ENCODE data around the gene C1QTNF12. TPM values are rescaled to one million over a fixed set of nuclear protein-coding genes. Genes with fewer than 3 reads are reported as not detected.
A peak's percentile ranks its signal among the peaks of the same experiment; 100 is the strongest.

Gene C1QTNF12
- total RNA-seq, 2 experiments from 2014 or later = 2.2 to 4.4 TPM

GRCh38 chr1:1229770-1230169, 16.8 kb downstream of the C1QTNF12 start:
- POLR2A ChIA-PET = interaction anchor here (0.6 to 1.0 kb wide), 3 partner anchors 17 to 100 kb away, joined by 3 read pairs; no protein-coding TSS in a partner anchor
- no peak overlapping the region for H3K27ac Mint-ChIP-seq
- no peaks in the 10 kb centered on the region for H3K27me3 Mint-ChIP-seq
- no peak for ATAC-seq (ENCODE audit: low read depth)
- DNase-seq = no peak
- peaks cover 15% of the 10 kb centered on the region for H3K36me3 Mint-ChIP-seq
- H3K4me1 Mint-ChIP-seq = peaks cover 25% of the 10 kb centered on the region
- peak overlapping the region; percentile 20 for H3K4me3 Mint-ChIP-seq
- H3K9me3 Mint-ChIP-seq = no peaks in the 10 kb centered on the region

- no peaks in the 10 kb centered on the region for H3K9me3 Mint-ChIP-seq
- H3K27ac Mint-ChIP-seq = no peak overlapping the region
Measured at GRCh38 chr1:1228596-1229321, 17.8 kb downstream of the C1QTNF12 start.

GRCh38 chr1:1228187-1228586, 18.3 kb downstream of the C1QTNF12 start:
- peaks cover 17% of the 10 kb centered on the region for H3K36me3 Mint-ChIP-seq
- POLR2A ChIA-PET = no interaction called here

More at GRCh38 chr1:1228596-1229321, 17.8 kb downstream of the C1QTNF12 start:
- POLR2A ChIA-PET = interaction anchor here (0.9 to 1.0 kb wide), 2 partner anchors 16 to 22 kb away, joined by 3 read pairs; no protein-coding TSS in a partner anchor
- ATAC-seq (ENCODE audit: low read depth) (no peak), DNase-seq (no peak)
- no peaks in the 10 kb centered on the region for H3K27me3 Mint-ChIP-seq
- no peak overlapping the region for H3K4me3 Mint-ChIP-seq
- peaks cover 19% of the 10 kb centered on the region for H3K4me1 Mint-ChIP-seq
- peaks cover 15% of the 10 kb centered on the region for H3K36me3 Mint-ChIP-seq

GRCh38 chr1:1227386-1227785, 19.1 kb downstream of the C1QTNF12 start:
- Mint-ChIP-seq H3K4me3 (no peak overlapping the region), H3K4me1 (peaks cover 17% of the 10 kb centered on the region), H3K9me3 (no peaks in the 10 kb centered on the region), H3K27me3 (no peaks in the 10 kb centered on the region), H3K27ac (no peak overlapping the region), H3K36me3 (peaks cover 24% of the 10 kb centered on the region)
- no peak for DNase-seq
- ATAC-seq (ENCODE audit: low read depth) = no peak
- POLR2A ChIA-PET = no interaction called here

More at GRCh38 chr1:1228187-1228586, 18.3 kb downstream of the C1QTNF12 start:
- ATAC-seq (ENCODE audit: low read depth) = no peak
- Mint-ChIP-seq H3K4me1 (peaks cover 15% of the 10 kb centered on the region), H3K9me3 (no peaks in the 10 kb centered on the region), H3K4me3 (no peak overlapping the region), H3K27me3 (no peaks in the 10 kb centered on the region), H3K27ac (no peak overlapping the region)
- no peak for DNase-seq

GRCh38 chr1:1226566-1227362, 19.8 kb downstream of the C1QTNF12 start:
- Mint-ChIP-seq H3K4me3 (no peak overlapping the region), H3K4me1 (peaks cover 17% of the 10 kb centered on the region), H3K9me3 (no peaks in the 10 kb centered on the region), H3K27ac (no peak overlapping the region), H3K36me3 (peaks cover 24% of the 10 kb centered on the region), H3K27me3 (no peaks in the 10 kb centered on the region)
- POLR2A ChIA-PET = no interaction called here
- no peak for ATAC-seq (ENCODE audit: low read depth)
- no peak for DNase-seq

- no peak overlapping the region for H3K4me3 Mint-ChIP-seq
Measured at GRCh38 chr1:1225913-1226312, 20.6 kb downstream of the C1QTNF12 start.

GRCh38 chr1:1225238-1225845, 21.2 kb downstream of the C1QTNF12 start:
- Mint-ChIP-seq H3K4me3 (no peak overlapping the region), H3K36me3 (peaks cover 24% of the 10 kb centered on the region), H3K27ac (no peak overlapping the region), H3K9me3 (no peaks in the 10 kb centered on the region), H3K27me3 (no peaks in the 10 kb centered on the region), H3K4me1 (peaks cover 12% of the 10 kb centered on the region)
- DNase-seq (no peak), ATAC-seq (ENCODE audit: low read depth) (no peak)
- POLR2A ChIA-PET = no interaction called here

More at GRCh38 chr1:1225913-1226312, 20.6 kb downstream of the C1QTNF12 start:
- ATAC-seq (ENCODE audit: low read depth) = no peak
- no peaks in the 10 kb centered on the region for H3K9me3 Mint-ChIP-seq
- H3K4me1 Mint-ChIP-seq = peaks cover 17% of the 10 kb centered on the region
- POLR2A ChIA-PET = no interaction called here
- DNase-seq = no peak
- H3K36me3 Mint-ChIP-seq = peaks cover 24% of the 10 kb centered on the region
- H3K27me3 Mint-ChIP-seq = no peaks in the 10 kb centered on the region
- H3K27ac Mint-ChIP-seq = no peak overlapping the region

GRCh38 chr1:1223891-1224290, 22.6 kb downstream of the C1QTNF12 start:
- POLR2A ChIA-PET = no interaction called here

GRCh38 chr1:1223321-1223720, 23.2 kb downstream of the C1QTNF12 start:
- ATAC-seq (ENCODE audit: low read depth) (no peak), DNase-seq (no peak)
- H3K9me3 Mint-ChIP-seq = no peaks in the 10 kb centered on the region
- no peak overlapping the region for H3K27ac Mint-ChIP-seq
- no peak overlapping the region for H3K4me3 Mint-ChIP-seq
- no peaks in the 10 kb centered on the region for H3K27me3 Mint-ChIP-seq
- peaks cover 3% of the 10 kb centered on the region for H3K4me1 Mint-ChIP-seq
- POLR2A ChIA-PET = no interaction called here
- peaks cover 21% of the 10 kb centered on the region for H3K36me3 Mint-ChIP-seq

More at GRCh38 chr1:1223891-1224290, 22.6 kb downstream of the C1QTNF12 start:
- DNase-seq = no peak
- H3K4me3 Mint-ChIP-seq = no peak overlapping the region
- H3K36me3 Mint-ChIP-seq = peaks cover 22% of the 10 kb centered on the region
- peaks cover 3% of the 10 kb centered on the region for H3K4me1 Mint-ChIP-seq
- no peak for ATAC-seq (ENCODE audit: low read depth)
- no peak overlapping the region for H3K27ac Mint-ChIP-seq
- H3K27me3 Mint-ChIP-seq = no peaks in the 10 kb centered on the region
- no peaks in the 10 kb centered on the region for H3K9me3 Mint-ChIP-seq

GRCh38 chr1:1222575-1223225, 23.8 kb downstream of the C1QTNF12 start:
- no peak for DNase-seq
- ATAC-seq (ENCODE audit: low read depth) = no peak
- no peaks in the 10 kb centered on the region for H3K9me3 Mint-ChIP-seq
- POLR2A ChIA-PET = no interaction called here
- H3K27me3 Mint-ChIP-seq = no peaks in the 10 kb centered on the region
- no peak overlapping the region for H3K27ac Mint-ChIP-seq
- peaks cover 21% of the 10 kb centered on the region for H3K36me3 Mint-ChIP-seq
- H3K4me1 Mint-ChIP-seq = peaks cover 3% of the 10 kb centered on the region
- H3K4me3 Mint-ChIP-seq = no peak overlapping the region

- POLR2A ChIA-PET = no interaction called here
- Mint-ChIP-seq H3K27me3 (no peaks in the 10 kb centered on the region), H3K36me3 (peaks cover 21% of the 10 kb centered on the region), H3K4me3 (no peak overlapping the region), H3K27ac (no peak overlapping the region), H3K4me1 (peaks cover 3% of the 10 kb centered on the region), H3K9me3 (no peaks in the 10 kb centered on the region)
- DNase-seq (no peak), ATAC-seq (ENCODE audit: low read depth) (no peak)
Measured at GRCh38 chr1:1221887-1222574, 24.5 kb downstream of the C1QTNF12 start.

- POLR2A ChIA-PET = interaction anchor here (1.4 kb wide), 1 partner anchor 18 kb away, joined by 3 read pairs; no protein-coding TSS in a partner anchor
- H3K27ac Mint-ChIP-seq = no peak overlapping the region
- no peak overlapping the region for H3K4me3 Mint-ChIP-seq
- ATAC-seq (ENCODE audit: low read depth) = no peak
- no peaks in the 10 kb centered on the region for H3K9me3 Mint-ChIP-seq
- no peaks in the 10 kb centered on the region for H3K27me3 Mint-ChIP-seq
- H3K36me3 Mint-ChIP-seq = peaks cover 17% of the 10 kb centered on the region
- peaks cover 7% of the 10 kb centered on the region for H3K4me1 Mint-ChIP-seq
- DNase-seq = no peak
Measured at GRCh38 chr1:1220197-1220596, 26.3 kb downstream of the C1QTNF12 start.
